ENCODE data around the gene MTA1.
A peak's percentile ranks its signal among the peaks of the same experiment; 100 is the strongest.

The MTA1 gene

GRCh38 chr14:105473033-105473676, 53.5 kb downstream of the MTA1 start:
- ATAC-seq (replicated peaks; ENCODE audit: extremely low read depth, poor library complexity, severe bottlenecking) (no peak), DNase-seq (ENCODE audit: low spot score in 2 of 2) (no peak)
- Mint-ChIP-seq H3K9me3 (no peaks in the 10 kb centered on the region), H3K4me3 (peak overlapping the region; percentile 78), H3K27ac (ENCODE audit: low read depth) (no peak overlapping the region), H3K27me3 (no peaks in the 10 kb centered on the region), H3K4me1 (peaks cover 10% of the 10 kb centered on the region), H3K36me3 (ENCODE audit: insufficient read depth) (peaks cover 10% of the 10 kb centered on the region)

- Mint-ChIP-seq H3K36me3 (ENCODE audit: insufficient read depth) (peaks cover 10% of the 10 kb centered on the region), H3K4me1 (peaks cover 10% of the 10 kb centered on the region), H3K27me3 (no peaks in the 10 kb centered on the region), H3K9me3 (no peaks in the 10 kb centered on the region), H3K27ac (ENCODE audit: low read depth) (no peak overlapping the region), H3K4me3 (peak overlapping the region; percentile 78)
- ATAC-seq (replicated peaks; ENCODE audit: extremely low read depth, poor library complexity, severe bottlenecking) (peak; percentile 59), DNase-seq (ENCODE audit: low spot score in 2 of 2) (no peak)
These were observed 54.3 kb downstream of the MTA1 start for GRCh38 chr14:105473677-105474482.

GRCh38 chr14:105474483-105475268, 55.0 kb downstream of the MTA1 start, which contains the start of gene CRIP2:
TSS of gene CRIP2 (plus strand) at chr14:105474821. CDS start at chr14:105474863, 42 bp downstream.
- H3K27ac Mint-ChIP-seq (ENCODE audit: low read depth): no peak within 1 kb of the TSS
- peak; percentile 22 for ATAC-seq (replicated peaks; ENCODE audit: extremely low read depth, poor library complexity, severe bottlenecking)

GRCh38 chr14:105475269-105476096, 55.9 kb downstream of the MTA1 start:
- Mint-ChIP-seq H3K4me1 (peaks cover 19% of the 10 kb centered on the region), H3K36me3 (ENCODE audit: insufficient read depth) (peaks cover 17% of the 10 kb centered on the region), H3K4me3 (peak overlapping the region; percentile 38), H3K9me3 (no peaks in the 10 kb centered on the region), H3K27ac (ENCODE audit: low read depth) (no peak overlapping the region), H3K27me3 (no peaks in the 10 kb centered on the region)
- ATAC-seq (replicated peaks; ENCODE audit: extremely low read depth, poor library complexity, severe bottlenecking): no peak
- no peak for DNase-seq (ENCODE audit: low spot score in 2 of 2)

More at GRCh38 chr14:105474483-105475268, 55.0 kb downstream of the MTA1 start, which contains the start of gene CRIP2:
- Mint-ChIP-seq H3K9me3 (no peaks in the 10 kb centered on the region), H3K36me3 (ENCODE audit: insufficient read depth) (peaks cover 12% of the 10 kb centered on the region), H3K4me1 (peaks cover 11% of the 10 kb centered on the region), H3K27me3 (no peaks in the 10 kb centered on the region), H3K4me3 (peak within 1 kb of the TSS; percentile 78)
- no peak for DNase-seq (ENCODE audit: low spot score in 2 of 2)

GRCh38 chr14:105476097-105476830, 56.6 kb downstream of the MTA1 start:
- Mint-ChIP-seq H3K4me3 (peak overlapping the region; percentile 38), H3K9me3 (no peaks in the 10 kb centered on the region), H3K27me3 (no peaks in the 10 kb centered on the region), H3K27ac (ENCODE audit: low read depth) (no peak overlapping the region), H3K36me3 (ENCODE audit: insufficient read depth) (peaks cover 24% of the 10 kb centered on the region), H3K4me1 (peaks cover 26% of the 10 kb centered on the region)
- no peak for ATAC-seq (replicated peaks; ENCODE audit: extremely low read depth, poor library complexity, severe bottlenecking)
- no peak for DNase-seq (ENCODE audit: low spot score in 2 of 2)

GRCh38 chr14:105476831-105477659, 57.4 kb downstream of the MTA1 start:
- no peaks in the 10 kb centered on the region for H3K27me3 Mint-ChIP-seq
- H3K4me1 Mint-ChIP-seq: peaks cover 31% of the 10 kb centered on the region
- no peak for DNase-seq (ENCODE audit: low spot score in 2 of 2)
- no peaks in the 10 kb centered on the region for H3K9me3 Mint-ChIP-seq
- H3K27ac Mint-ChIP-seq (ENCODE audit: low read depth): peak overlapping the region; percentile 93
- ATAC-seq (replicated peaks; ENCODE audit: extremely low read depth, poor library complexity, severe bottlenecking): no peak
- peak overlapping the region; percentile 72 for H3K4me3 Mint-ChIP-seq
- peaks cover 32% of the 10 kb centered on the region for H3K36me3 Mint-ChIP-seq (ENCODE audit: insufficient read depth)

GRCh38 chr14:105477660-105478397, 58.2 kb downstream of the MTA1 start:
- peak; percentile 46 to 65 for DNase-seq (ENCODE audit: low spot score in 2 of 2)
- H3K27me3 Mint-ChIP-seq: no peaks in the 10 kb centered on the region
- H3K4me1 Mint-ChIP-seq: peaks cover 39% of the 10 kb centered on the region
- peaks cover 38% of the 10 kb centered on the region for H3K36me3 Mint-ChIP-seq (ENCODE audit: insufficient read depth)
- no peaks in the 10 kb centered on the region for H3K9me3 Mint-ChIP-seq
- peak overlapping the region; percentile 93 for H3K27ac Mint-ChIP-seq (ENCODE audit: low read depth)
- peak overlapping the region; percentile 72 for H3K4me3 Mint-ChIP-seq
- peak; percentile 12 for ATAC-seq (replicated peaks; ENCODE audit: extremely low read depth, poor library complexity, severe bottlenecking)

GRCh38 chr14:105478398-105479251, 59.0 kb downstream of the MTA1 start:
- no peaks in the 10 kb centered on the region for H3K27me3 Mint-ChIP-seq
- no peak for ATAC-seq (replicated peaks; ENCODE audit: extremely low read depth, poor library complexity, severe bottlenecking)
- DNase-seq (ENCODE audit: low spot score in 2 of 2): no peak
- no peaks in the 10 kb centered on the region for H3K9me3 Mint-ChIP-seq
- H3K27ac Mint-ChIP-seq (ENCODE audit: low read depth): peak overlapping the region; percentile 95
- no peak overlapping the region for H3K4me3 Mint-ChIP-seq
- H3K36me3 Mint-ChIP-seq (ENCODE audit: insufficient read depth): peaks cover 36% of the 10 kb centered on the region
- H3K4me1 Mint-ChIP-seq: peaks cover 39% of the 10 kb centered on the region

- peaks cover 36% of the 10 kb centered on the region for H3K36me3 Mint-ChIP-seq (ENCODE audit: insufficient read depth)
- ATAC-seq (replicated peaks; ENCODE audit: extremely low read depth, poor library complexity, severe bottlenecking): no peak
- peak overlapping the region; percentile 95 for H3K27ac Mint-ChIP-seq (ENCODE audit: low read depth)
- peak overlapping the region; percentile 77 for H3K4me3 Mint-ChIP-seq
- no peak for DNase-seq (ENCODE audit: low spot score in 2 of 2)
- H3K9me3 Mint-ChIP-seq: no peaks in the 10 kb centered on the region
- H3K27me3 Mint-ChIP-seq: no peaks in the 10 kb centered on the region
- peaks cover 45% of the 10 kb centered on the region for H3K4me1 Mint-ChIP-seq
These were observed 60.0 kb downstream of the MTA1 start for GRCh38 chr14:105479431-105480158.
